T-helper 9 cell (primary cell): ENCODE measurements around the gene ENPP1.

Experiments used
- DNase-seq: peaks from one replicate; pipeline ENCODE4 v3.0.0-alpha.2; 2020

The ENPP1 gene

GRCh38 chr6:131916847-131917246 is 109.0 kb downstream of the ENPP1 start:
- DNase-seq = no peak

GRCh38 chr6:131917318-131917717 is 109.5 kb downstream of the ENPP1 start:
- DNase-seq = no peak

- DNase-seq = no peak
Measured at GRCh38 chr6:131917763-131918649, 110.2 kb downstream of the ENPP1 start.

GRCh38 chr6:131918650-131919355 is 111.0 kb downstream of the ENPP1 start:
- DNase-seq = no peak

- no peak for DNase-seq
Measured at GRCh38 chr6:131920656-131921055, 112.8 kb downstream of the ENPP1 start.

GRCh38 chr6:131923356-131923755 is 115.5 kb downstream of the ENPP1 start:
- DNase-seq = peak; percentile 1

GRCh38 chr6:131924881-131925474 is 117.2 kb downstream of the ENPP1 start:
- no peak for DNase-seq

- no peak for DNase-seq
Measured at GRCh38 chr6:131929264-131929663, 121.4 kb downstream of the ENPP1 start.

- no peak for DNase-seq
Measured at GRCh38 chr6:131929976-131930375, 122.2 kb downstream of the ENPP1 start.

GRCh38 chr6:131931063-131931750 is 123.4 kb downstream of the ENPP1 start:
- no peak for DNase-seq

- DNase-seq = no peak
Measured at GRCh38 chr6:131936156-131936555, 128.3 kb downstream of the ENPP1 start.

- DNase-seq = no peak
Measured at GRCh38 chr6:131937226-131937625, 129.4 kb downstream of the ENPP1 start.

- DNase-seq = no peak
Measured at GRCh38 chr6:131937703-131938631, 130.1 kb downstream of the ENPP1 start.
